Colonic mucosa (tissue), 4 donors: ENCODE data around the gene SLC2A3. TPM values are rescaled to one million over a fixed set of nuclear protein-coding genes. Genes with fewer than 3 reads are reported as not detected.
"Not testable (repeated sequence)": the region's sequence is repeated elsewhere in the genome, so short reads cannot be mapped to it uniquely, and the experiment has no call there.

Source experiments
- DNase-seq: peaks from one replicate; pipeline ENCODE4 v3.0.0-alpha.2; 2020
- H3K27ac ChIP-seq: fragments of 200-600 bp; one replicate; pipeline ENCODE4 v1.8.0; 2021
- H3K27me3 ChIP-seq: fragments of 200-600 bp; one replicate; pipeline ENCODE4 v1.8.0; 2021
- H3K36me3 ChIP-seq: fragments of 200-600 bp; one replicate; pipeline ENCODE4 v1.8.0; 2021
- H3K4me1 ChIP-seq: fragments of 200-600 bp; one replicate; pipeline ENCODE4 v1.8.0; 2021; ENCODE audit warnings: mild to moderate bottlenecking
- H3K4me3 ChIP-seq: fragments of 200-600 bp; one replicate; pipeline ENCODE4 v1.8.0; 2021
- H3K9ac ChIP-seq, 2 donors: one replicate each; pipeline ENCODE4 v1.7.0; 2013; ENCODE audit warnings: control low read depth in 2 of 2, low read depth in 2 of 2, low read length in 2 of 2
- H3K9me3 ChIP-seq: fragments of 200-600 bp; one replicate; pipeline ENCODE4 v1.8.0; 2021
- CTCF ChIP-seq: fragments of 200-600 bp; IDR thresholded peaks from one replicate; pipeline ENCODE4 v1.8.0; 2022; ENCODE audit warnings: antibody characterized with exemption, mild to moderate bottlenecking
- intact Hi-C: fragments of 100-400 bp; cut with DNase I; formaldehyde crosslinking; loops from one replicate; pipeline ENCODE4 v1.14.1; 2022
- total RNA-seq, 2 donors: library from RNA; stranded (reverse); fragmentation: NEBNext Ultra II Directional in 1 of 2; extraction: Animal tissue kit (Norgen Biotek cat#: 25700) in 1 of 2; gene quantifications; one replicate each; pipeline ENCODE4 v1.2.1, GENCODE V29; 2021
- donor health status: healthy.
- donor health status: DM: no; HTN: no; CAD: no.
- donor health status: DM: no; HTN: no; CAD: no.

The SLC2A3 gene
- total RNA-seq, 2 donors from 2014 or later = 21.6 to 29.0 TPM

- no peak overlapping the region for H3K9ac ChIP-seq
- no peak overlapping the region for H3K4me3 ChIP-seq
- H3K4me1 ChIP-seq = no peaks in the 10 kb centered on the region
- H3K27ac ChIP-seq = no peak overlapping the region
- no peaks in the 10 kb centered on the region for H3K27me3 ChIP-seq
- H3K36me3 ChIP-seq = no peaks in the 10 kb centered on the region
- intact Hi-C loops = no loop called here
- no peak for TF ChIP-seq CTCF
- no peak for DNase-seq
- H3K9me3 ChIP-seq = no peaks in the 10 kb centered on the region
Measured at GRCh38 chr12:7892186-7892980, 43.6 kb downstream of the SLC2A3 start.

- intact Hi-C loops = no loop called here
- Histone ChIP-seq H3K36me3 (no peaks in the 10 kb centered on the region), H3K4me3 (no peak overlapping the region), H3K9me3 (no peaks in the 10 kb centered on the region), H3K27ac (no peak overlapping the region), H3K9ac (no peak overlapping the region), H3K4me1 (no peaks in the 10 kb centered on the region), H3K27me3 (no peaks in the 10 kb centered on the region)
- TF ChIP-seq CTCF = no peak
- no peak for DNase-seq
Measured at GRCh38 chr12:7884689-7885088, 51.3 kb downstream of the SLC2A3 start.

- H3K36me3 ChIP-seq, H3K4me1 ChIP-seq, H3K27me3 ChIP-seq, H3K9me3 ChIP-seq, H3K9ac ChIP-seq, H3K4me3 ChIP-seq, DNase-seq, intact Hi-C loops, H3K27ac ChIP-seq: not testable (repeated sequence)
Measured at GRCh38 chr12:7881736-7882120, 54.3 kb downstream of the SLC2A3 start.

- H3K9me3 ChIP-seq, H3K36me3 ChIP-seq, H3K9ac ChIP-seq, DNase-seq, intact Hi-C loops, H3K27me3 ChIP-seq, H3K27ac ChIP-seq, H3K4me3 ChIP-seq, H3K4me1 ChIP-seq: not testable (repeated sequence)
Measured at GRCh38 chr12:7880952-7881735, 54.8 kb downstream of the SLC2A3 start.

GRCh38 chr12:7879246-7879645 is 56.7 kb downstream of the SLC2A3 start:
- no peak overlapping the region for H3K27ac ChIP-seq
- TF ChIP-seq CTCF = no peak
- H3K9me3 ChIP-seq = no peaks in the 10 kb centered on the region
- intact Hi-C loops = no loop called here
- H3K36me3 ChIP-seq = no peaks in the 10 kb centered on the region
- no peaks in the 10 kb centered on the region for H3K27me3 ChIP-seq
- H3K9ac ChIP-seq = no peak overlapping the region
- H3K4me1 ChIP-seq = no peaks in the 10 kb centered on the region
- DNase-seq = no peak
- no peak overlapping the region for H3K4me3 ChIP-seq

- Histone ChIP-seq H3K36me3 (no peaks in the 10 kb centered on the region), H3K9me3 (no peaks in the 10 kb centered on the region), H3K27me3 (no peaks in the 10 kb centered on the region), H3K27ac (no peak overlapping the region), H3K4me3 (no peak overlapping the region), H3K4me1 (no peaks in the 10 kb centered on the region), H3K9ac (no peak overlapping the region)
- DNase-seq = no peak
- intact Hi-C loops = no loop called here
- no peak for TF ChIP-seq CTCF
Measured at GRCh38 chr12:7877420-7877819, 58.6 kb downstream of the SLC2A3 start.
